IPS-NIHi11 (cell line): ENCODE data around the gene PNKP.

Experiments
- DNase-seq: peaks from one replicate; pipeline ENCODE4 v3.0.0; 2012; ENCODE audit warnings: mixed read lengths, low spot score

PNKP gene

DNA sequence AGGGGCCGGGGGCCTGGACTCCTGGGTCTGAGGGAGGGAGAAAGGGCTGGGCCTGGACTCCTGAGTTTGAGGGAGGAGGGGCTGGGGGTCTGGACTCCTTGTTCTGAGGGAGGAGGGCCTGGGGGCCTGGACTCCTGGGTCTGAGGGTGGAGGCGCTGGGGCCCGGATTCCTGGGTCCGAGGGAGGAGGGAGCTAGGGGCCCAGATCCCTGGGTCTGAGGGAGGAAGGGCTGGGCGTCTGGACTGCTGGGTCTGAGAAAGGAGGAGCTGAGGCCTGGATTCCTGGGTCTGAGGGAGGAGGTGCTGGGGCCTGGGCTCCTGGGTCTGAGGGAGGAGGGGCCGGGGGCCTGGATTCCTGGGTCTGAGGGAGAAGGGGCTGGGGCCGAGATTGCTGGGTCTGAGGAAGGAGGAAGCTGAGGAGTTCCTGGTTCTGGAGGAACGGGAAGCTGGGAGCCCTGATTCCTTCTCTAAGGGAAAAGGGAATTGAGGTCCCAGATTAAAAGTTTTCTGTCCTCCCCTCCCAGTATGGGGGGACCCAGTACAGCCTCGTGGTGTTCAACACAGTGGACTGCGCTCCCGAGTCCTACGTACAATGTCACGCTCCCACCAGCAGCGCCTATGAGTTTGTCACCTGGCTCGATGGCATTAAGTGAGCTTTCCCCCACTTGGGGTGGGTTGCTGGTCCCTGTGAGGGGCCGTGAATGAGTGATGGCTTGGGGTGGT is 48.6 kb downstream of the PNKP start:
- no peak for DNase-seq

DNA sequence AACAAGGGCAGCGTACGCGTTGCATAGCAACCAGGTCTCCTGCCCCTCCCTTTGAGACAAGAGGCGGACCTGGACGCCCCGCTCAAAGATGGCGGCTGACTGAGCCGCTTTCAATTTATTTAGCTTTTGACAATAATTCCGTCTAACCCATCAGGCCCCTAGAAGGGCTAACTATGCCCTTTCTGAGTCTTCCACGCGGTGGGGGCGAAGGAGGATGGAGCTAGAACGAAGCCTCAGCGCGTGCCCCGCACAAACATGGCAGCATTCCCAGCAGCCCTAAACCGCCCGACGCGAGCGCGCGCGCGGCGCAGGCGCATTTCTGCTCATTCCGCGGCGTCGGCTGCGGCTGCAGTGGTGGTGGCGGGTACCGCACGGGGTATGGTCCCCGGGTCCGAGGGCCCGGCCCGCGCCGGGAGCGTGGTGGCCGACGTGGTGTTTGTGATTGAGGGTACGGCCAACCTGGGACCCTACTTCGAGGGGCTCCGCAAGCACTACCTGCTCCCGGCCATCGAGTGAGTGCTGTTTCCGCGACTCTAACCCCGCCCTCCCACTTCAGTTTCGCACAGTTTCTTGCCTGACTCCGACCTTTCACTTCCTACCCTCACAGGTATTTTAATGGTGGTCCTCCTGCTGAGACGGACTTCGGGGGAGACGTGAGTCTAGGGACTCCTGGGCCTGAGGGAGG is 49.3 kb downstream of the PNKP start, which contains the start of gene MED25:
TSS of gene MED25 (plus strand) at position 326 of the 685 bp plus-strand sequence. CDS start at position 379, 53 bp downstream.
- peak; percentile 96 for DNase-seq

DNA sequence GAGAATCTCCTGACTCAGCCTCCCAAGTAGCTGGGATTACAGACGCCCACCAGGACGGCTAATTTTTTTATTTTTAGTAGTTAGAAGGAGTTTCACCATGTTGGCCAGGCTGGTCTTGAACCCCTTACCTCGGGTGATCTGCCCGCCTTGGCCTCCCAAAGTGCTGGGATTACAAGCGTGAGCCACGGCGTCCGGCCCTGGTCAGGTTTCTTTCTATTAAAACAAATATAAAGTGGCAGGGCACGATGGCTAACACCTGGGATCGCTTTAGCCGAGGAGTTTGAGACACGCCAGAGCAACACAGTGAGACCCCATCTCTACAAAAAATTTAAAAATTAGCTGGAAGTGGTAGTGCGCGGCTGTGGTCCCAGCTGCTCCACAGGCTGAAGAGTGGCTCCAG is 50.8 kb downstream of the PNKP start:
- DNase-seq: no peak

DNA sequence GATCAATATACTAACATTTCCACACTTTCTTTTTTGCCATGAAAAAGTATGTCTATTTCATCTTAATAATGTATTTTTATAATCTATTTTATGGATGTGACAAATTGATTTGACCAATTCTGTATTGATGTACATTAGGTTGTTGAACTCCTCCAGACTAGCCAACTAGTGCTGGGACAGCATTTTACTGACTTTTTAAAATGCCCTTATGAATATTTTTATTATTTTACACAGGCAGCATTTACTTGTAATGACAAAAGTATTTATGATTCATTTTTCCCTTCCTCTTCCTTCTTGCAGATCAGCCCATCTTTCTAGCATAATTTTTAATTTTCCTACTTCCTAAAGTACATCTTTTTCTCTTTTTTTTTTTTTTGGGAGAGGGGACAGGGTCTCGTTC is 53.4 kb downstream of the PNKP start:
- no peak for DNase-seq

DNA sequence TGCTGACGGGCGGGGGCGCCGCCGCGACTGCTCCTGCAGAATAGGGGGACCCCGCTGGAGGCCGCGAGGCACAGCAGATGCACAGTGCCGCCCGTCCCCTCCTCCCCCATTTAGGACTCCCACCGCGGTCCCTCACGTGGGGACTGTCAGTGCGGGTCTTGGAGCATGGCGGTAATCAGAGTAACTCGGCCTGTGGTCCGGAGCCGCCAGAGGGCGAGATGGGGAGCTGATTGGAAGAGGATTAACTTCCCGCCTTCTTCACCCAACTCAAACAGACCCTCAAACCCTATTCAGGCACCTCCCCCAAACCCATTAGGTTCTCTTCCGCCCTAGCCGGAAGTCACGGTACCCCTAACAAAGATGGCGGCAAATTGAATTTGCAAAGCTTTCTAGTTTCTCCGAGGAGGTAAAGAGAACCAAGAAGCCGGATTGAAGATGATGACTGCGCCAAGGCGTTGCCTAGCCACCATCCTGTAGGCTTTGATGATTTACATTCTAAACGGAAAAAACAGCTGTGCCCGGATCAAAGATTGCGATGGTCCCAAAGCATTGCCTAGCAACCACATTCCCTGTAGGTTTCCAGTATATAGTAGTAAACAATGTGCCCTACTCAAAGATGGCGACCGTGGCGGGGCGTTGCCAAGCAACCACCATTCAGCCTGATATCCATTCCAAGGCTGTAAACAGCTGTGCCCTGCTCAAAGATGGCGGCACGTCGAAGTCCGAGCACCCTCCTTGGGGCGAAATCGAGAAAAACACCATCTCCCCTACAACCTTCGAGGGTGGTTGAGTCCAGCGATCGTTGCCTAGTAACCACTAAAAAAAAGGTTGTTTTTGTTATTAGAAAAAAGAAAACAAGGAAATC is 54.1 kb downstream of the PNKP start, which contains the start of gene FUZ:
TSS of gene FUZ (minus strand) at position 296 of the 865 bp plus-strand sequence. CDS start at position 110, 186 bp downstream.
- DNase-seq: peak; percentile 84

DNA sequence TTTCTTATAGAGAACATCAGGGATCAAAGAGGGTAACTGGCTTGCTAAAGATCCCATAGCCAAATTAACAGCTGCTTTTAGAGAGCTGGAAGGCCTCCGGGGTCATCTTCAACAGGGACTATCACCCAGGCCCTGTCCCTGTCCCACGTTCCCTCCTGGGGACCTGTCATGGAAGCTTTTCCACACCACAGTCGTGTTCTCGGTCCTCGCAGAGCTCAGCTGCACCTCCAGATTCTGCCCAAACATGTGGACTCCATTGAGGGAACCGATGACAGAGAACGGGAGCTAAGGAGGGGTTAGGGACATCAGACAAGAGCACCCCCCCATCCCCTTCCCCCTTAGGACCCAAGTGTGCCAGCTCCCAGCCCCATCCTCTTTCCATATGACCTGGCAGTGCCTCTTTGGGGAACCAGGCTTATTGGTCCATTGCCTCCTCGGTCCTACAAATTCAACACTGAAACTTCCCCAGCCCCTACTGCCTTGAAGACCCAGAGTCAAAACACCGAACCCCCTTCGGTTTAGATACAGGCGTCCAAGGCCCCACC is 54.9 kb downstream of the PNKP start:
- no peak for DNase-seq

DNA sequence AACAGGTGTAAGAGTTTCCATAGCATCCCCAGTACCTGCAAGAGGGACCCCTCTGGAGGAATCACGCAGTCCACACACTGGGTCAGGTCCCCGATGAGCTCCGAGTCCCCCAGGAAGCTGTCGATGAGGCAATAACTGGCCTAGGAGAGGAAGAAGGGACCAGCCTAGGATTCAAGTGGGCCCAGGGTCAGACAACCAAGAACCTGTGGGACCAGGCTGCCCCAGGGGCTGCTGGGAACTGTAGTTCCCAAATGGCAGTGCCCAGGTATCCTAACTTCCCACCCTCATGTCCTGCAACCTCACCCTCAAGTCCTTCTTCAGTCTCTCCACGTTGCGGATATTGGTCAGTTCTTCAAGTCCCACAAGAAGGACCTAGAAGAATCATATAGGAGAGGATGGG is 56.0 kb downstream of the PNKP start:
- DNase-seq: no peak
